Kidney (tissue), 14 donors: ENCODE data around the gene UBAC2. TPM values are rescaled to one million over a fixed set of nuclear protein-coding genes. Genes with fewer than 3 reads are reported as not detected.
"Not testable (repeated sequence)": the region's sequence is repeated elsewhere in the genome, so short reads cannot be mapped to it uniquely, and the experiment has no call there.

Experiments used
- DNase-seq, 5 donors: peaks; one replicate each; pipeline ENCODE4 v3.0.0-alpha.2; 2013 to 2020
- FAIRE-seq: peaks from 2 replicates; lab custom pipeline; 2012; peaks lifted over from hg19 to GRCh38; lab: Jason Lieb, UNC
- H3K27ac ChIP-seq, 2 donors: one replicate each; pipeline ENCODE4 v1.7.0; 2013; ENCODE audit warnings: low read depth in 2 of 2, low read length in 2 of 2, inconsistent platforms in 1 of 2
- H3K27me3 ChIP-seq: one replicate; pipeline ENCODE4 v1.7.1; 2013; ENCODE audit warnings: low read length, inconsistent platforms; ENCODE audit not compliant: control insufficient read depth, insufficient read depth
- H3K36me3 ChIP-seq, 3 donors: one replicate each; pipeline versions ENCODE4 v1.7.0 to v1.7.1; 2013; ENCODE audit warnings: low read length in 3 of 3, control low read depth in 1 of 3, inconsistent platforms in 1 of 3; ENCODE audit not compliant: insufficient read depth in 3 of 3, control insufficient read depth in 2 of 3
- H3K4me1 ChIP-seq, 3 donors: one replicate each; pipeline versions ENCODE4 v1.7.0 to v1.7.1; 2013; ENCODE audit warnings: low read length in 3 of 3, inconsistent platforms in 1 of 3, low read depth in 1 of 3; ENCODE audit not compliant: control insufficient read depth in 2 of 3, insufficient read depth in 2 of 3
- H3K4me3 ChIP-seq, 3 donors: one replicate each; pipeline versions ENCODE4 v1.7.0 to v1.8.1; 2013; ENCODE audit warnings: low read length in 3 of 3, control low read depth in 1 of 3, inconsistent platforms in 1 of 3
- H3K9ac ChIP-seq, 3 donors: one replicate each; pipeline versions ENCODE4 v1.7.0 to v1.7.1; 2013; ENCODE audit warnings: low read length in 3 of 3, control low read depth in 1 of 3, inconsistent platforms in 1 of 3
- H3K9me3 ChIP-seq, 3 donors: one replicate each; pipeline versions ENCODE4 v1.7.0 to v1.7.1; 2013; ENCODE audit warnings: low read length in 3 of 3, control low read depth in 1 of 3, inconsistent platforms in 1 of 3; ENCODE audit not compliant: control insufficient read depth in 2 of 3, insufficient read depth in 1 of 3
- intact Hi-C: fragments of 100-400 bp; cut with DNase I; formaldehyde crosslinking; loops from one replicate; pipeline ENCODE4 v1.11.1; 2022
- polyA plus RNA-seq: library from polyadenylated mRNA; stranded (reverse); fragments of 350-450 nt; fragmentation: Illumina TruSeq; extraction: RNeasy Lipid Tissue Mini Kit (QIAGEN cat#74804); gene quantifications from one replicate; pipeline ENCODE4 v1.2.3, GENCODE V29; 2014; ENCODE audit warnings: low read depth, low replicate concordance; ENCODE audit not compliant: insufficient read depth
- total RNA-seq: library from RNA; stranded (reverse); fragmentation: NEBNext Ultra II Directional; extraction: Animal tissue kit (Norgen Biotek cat#: 25700); gene quantifications from one replicate; pipeline ENCODE4 v1.2.1, GENCODE V29; 2021
- TF ChIP-seq, protein P1 (sequence below): IDR thresholded peaks from 3 replicates; pipeline ENCODE4 v1.5.1; 2012; ENCODE audit warnings: mild to moderate bottlenecking, moderate library complexity, borderline replicate concordance; ENCODE audit not compliant: insufficient read depth; ENCODE audit errors: extremely low read depth
- donor health status: control.
- donor health status: control.
- donor health status: control.
- donor health status: control.
- donor health status: control.
- donor health status: DM: yes; HTN: yes; CAD: no.
- donor health status: Normal renal cell carcinoma (clear cell type).

Gene UBAC2
- total and polyA plus RNA-seq, 2 donors from 2014 or later: 61.8 to 77.5 TPM

DNA sequence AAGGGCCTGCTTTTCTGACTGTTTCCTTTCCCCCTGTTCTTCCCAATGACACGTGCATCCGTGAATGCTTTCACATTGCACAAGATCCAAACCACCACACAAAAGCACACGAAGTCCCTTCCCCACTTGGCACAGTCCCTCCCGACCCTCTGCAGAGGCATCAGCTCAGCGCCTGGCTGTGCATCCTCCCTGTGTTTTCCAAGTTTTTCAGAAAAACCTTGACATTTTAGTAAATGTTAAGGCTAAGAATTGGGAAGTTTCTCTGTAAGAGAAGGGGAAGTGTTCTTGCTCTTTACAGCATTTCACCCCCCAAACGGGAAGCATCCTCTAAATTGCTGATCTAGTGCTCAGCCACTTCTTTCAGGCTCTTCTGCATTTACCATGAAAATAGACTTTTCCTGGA lies 206.1 kb downstream of the UBAC2 start:
- Histone ChIP-seq H3K27me3 (no peaks in the 10 kb centered on the region), H3K4me3 (no peak overlapping the region), H3K9me3 (peaks cover 0 to under 1% (median 0%) of the 10 kb centered on the region in 3 donors), H3K36me3 (no peaks in the 10 kb centered on the region), H3K9ac (no peak overlapping the region), H3K27ac (no peak overlapping the region), H3K4me1 (no peaks in the 10 kb centered on the region)
- FAIRE-seq: no peak
- intact Hi-C loops: no loop called here
- no peak for DNase-seq
- TF ChIP-seq, protein P1, sequence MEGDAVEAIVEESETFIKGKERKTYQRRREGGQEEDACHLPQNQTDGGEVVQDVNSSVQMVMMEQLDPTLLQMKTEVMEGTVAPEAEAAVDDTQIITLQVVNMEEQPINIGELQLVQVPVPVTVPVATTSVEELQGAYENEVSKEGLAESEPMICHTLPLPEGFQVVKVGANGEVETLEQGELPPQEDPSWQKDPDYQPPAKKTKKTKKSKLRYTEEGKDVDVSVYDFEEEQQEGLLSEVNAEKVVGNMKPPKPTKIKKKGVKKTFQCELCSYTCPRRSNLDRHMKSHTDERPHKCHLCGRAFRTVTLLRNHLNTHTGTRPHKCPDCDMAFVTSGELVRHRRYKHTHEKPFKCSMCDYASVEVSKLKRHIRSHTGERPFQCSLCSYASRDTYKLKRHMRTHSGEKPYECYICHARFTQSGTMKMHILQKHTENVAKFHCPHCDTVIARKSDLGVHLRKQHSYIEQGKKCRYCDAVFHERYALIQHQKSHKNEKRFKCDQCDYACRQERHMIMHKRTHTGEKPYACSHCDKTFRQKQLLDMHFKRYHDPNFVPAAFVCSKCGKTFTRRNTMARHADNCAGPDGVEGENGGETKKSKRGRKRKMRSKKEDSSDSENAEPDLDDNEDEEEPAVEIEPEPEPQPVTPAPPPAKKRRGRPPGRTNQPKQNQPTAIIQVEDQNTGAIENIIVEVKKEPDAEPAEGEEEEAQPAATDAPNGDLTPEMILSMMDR: no peak

DNA sequence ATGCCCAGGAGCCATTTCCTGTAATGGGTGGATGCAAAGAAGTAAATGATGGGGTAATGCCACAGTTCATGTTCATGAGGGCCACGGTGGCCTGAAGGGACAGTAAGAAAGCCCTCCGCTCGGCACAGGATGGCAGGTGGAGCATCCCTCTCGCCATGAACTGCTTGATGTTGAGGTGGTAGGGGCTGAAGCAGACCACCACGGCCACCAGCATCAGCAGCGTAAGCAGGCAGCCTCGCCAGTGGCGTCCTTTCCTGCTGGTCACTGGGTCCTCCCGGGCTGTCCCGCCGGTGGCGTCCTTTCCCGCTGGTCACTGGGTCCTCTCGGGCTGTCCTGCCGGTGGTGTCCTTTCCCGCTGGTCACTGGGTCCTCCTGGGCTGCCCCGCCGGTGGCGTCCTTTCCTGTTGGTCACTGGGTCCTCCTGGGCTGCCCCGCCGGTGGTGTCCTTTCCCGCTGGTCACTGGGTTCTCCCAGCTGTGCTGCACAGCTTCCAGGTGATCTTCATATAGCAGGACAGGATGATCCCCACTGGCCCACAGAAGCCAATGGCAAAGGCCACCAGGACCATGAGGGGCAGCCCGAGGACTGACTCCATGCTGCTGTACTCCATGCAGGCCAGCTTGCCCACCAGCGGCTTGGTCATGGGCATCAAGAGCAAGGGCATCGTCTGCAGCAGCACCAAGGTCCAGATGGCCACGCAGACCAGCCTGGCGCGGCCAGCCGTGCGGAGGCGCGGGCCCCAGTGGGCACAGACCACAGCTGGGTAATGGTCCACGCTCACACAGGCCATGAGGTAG lies 207.4 kb downstream of the UBAC2 start:
- no peaks in the 10 kb centered on the region for H3K27me3 ChIP-seq

DNA sequence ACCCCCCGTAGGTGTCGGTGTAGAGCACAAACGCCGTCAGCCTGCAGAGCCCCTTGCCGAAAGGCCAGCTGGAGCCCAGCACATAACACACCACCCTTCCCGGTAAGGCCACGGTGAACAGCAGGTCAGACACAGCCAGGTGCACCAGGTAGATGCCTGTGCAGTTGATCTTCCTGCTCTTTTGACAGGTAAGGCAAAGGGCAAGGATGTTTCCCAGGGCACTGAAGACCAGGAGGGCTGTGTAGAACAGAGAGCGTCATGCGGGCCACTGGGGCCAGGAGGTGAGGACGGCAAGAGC lies 208.0 kb downstream of the UBAC2 start:
- no peak for DNase-seq
- intact Hi-C loops: no loop called here
- TF ChIP-seq, protein P1: no peak
- no peak for FAIRE-seq
- H3K9ac ChIP-seq: no peak overlapping the region
- H3K9me3 ChIP-seq: peaks cover 0 to 5% (median 0%) of the 10 kb centered on the region in 3 donors
- no peaks in the 10 kb centered on the region for H3K4me1 ChIP-seq
- H3K4me3 ChIP-seq: no peak overlapping the region
- H3K27ac ChIP-seq: no peak overlapping the region
- no peaks in the 10 kb centered on the region for H3K36me3 ChIP-seq
- H3K27me3 ChIP-seq: no peaks in the 10 kb centered on the region

More for the DNA sequence above, 207.4 kb downstream of the UBAC2 start:
- Histone ChIP-seq H3K27ac (no peak overlapping the region), H3K9ac (no peak overlapping the region), H3K9me3 (peaks cover 0 to 5% (median 0%) of the 10 kb centered on the region in 3 donors), H3K4me1 (no peaks in the 10 kb centered on the region), H3K4me3 (no peak overlapping the region), H3K36me3 (no peaks in the 10 kb centered on the region)
- FAIRE-seq (no peak), DNase-seq (no peak)
- intact Hi-C loops: no loop called here
- TF ChIP-seq, protein P1: no peak

DNA sequence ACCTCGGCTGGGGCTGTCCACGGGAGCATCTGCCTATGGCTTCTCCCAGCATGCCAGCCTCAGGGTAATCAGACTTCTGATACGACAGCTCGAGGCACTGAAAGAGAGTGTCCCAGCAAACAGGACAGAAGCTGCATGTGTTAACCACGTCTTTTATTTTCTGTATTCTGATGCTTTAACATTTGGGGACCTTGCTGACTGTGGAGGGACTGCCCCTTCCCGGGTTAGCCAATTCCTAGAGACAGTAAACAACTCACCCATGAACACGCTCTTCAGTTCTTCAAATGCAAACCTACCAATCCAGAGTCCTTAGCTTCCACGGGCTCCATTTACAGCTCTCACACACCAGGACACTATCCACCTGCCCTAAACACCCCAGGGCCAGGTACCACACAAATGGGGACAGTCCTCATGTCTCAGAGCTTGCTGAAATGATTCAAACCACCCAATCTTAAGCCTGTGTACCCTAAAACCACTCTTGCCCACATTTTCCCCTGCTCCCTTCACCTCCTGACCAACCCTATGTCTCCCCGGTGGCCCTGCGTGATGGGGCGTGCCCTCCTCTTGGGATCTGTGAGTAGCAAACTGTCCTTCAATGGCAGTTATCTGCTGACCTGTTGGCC lies 208.9 kb downstream of the UBAC2 start:
- H3K9me3 ChIP-seq, DNase-seq, H3K36me3 ChIP-seq, H3K27me3 ChIP-seq, intact Hi-C loops, H3K9ac ChIP-seq, FAIRE-seq, H3K4me1 ChIP-seq, H3K4me3 ChIP-seq, H3K27ac ChIP-seq: not testable (repeated sequence)

DNA sequence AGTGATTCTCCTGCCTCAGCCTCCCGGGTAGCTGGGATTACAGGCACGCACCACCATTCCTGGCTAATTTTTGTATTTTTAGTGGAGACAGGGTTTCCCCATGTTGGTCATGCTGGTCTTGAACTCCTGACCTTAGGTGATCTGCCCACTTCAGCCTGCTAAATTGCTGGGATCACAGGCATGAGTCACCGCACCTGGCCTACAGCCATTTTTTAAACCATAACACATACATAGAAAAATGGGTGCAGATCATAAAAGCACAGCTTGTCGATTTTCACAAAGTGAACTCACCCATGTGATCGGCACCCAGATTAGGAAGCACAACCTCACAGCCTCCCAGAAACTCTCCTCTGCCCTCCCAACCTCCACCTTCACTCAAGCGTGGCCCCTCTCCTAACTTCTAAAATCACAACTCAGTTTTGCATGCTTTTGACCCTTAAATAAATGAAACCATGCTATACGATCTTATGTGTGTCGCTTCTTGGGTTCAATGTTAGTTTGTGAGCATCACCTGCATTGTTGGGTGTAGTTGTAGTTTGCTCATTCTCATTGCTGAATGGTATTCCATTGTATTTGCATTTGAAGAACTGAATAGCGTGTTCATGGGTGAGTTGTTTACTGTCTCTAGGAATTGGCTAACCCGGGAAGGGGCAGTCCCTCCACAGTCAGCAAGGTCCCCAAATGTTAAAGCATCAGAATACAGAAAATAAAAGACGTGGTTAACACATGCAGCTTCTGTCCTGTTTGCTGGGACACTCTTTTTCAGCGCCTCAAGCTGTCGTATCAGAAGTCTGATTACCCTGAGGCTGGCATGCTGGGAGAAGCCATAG lies 210.2 kb downstream of the UBAC2 start:
- H3K27me3 ChIP-seq, H3K4me3 ChIP-seq, DNase-seq, H3K27ac ChIP-seq, H3K9ac ChIP-seq, intact Hi-C loops, H3K36me3 ChIP-seq, H3K9me3 ChIP-seq, H3K4me1 ChIP-seq, FAIRE-seq: not testable (repeated sequence)
